SK-N-SH (cell line): Measurements from ENCODE around the gene KLK12. TPM values are rescaled to one million over a fixed set of nuclear protein-coding genes. Genes with fewer than 3 reads are reported as not detected.

ENCODE experiments used
- CTCF ChIA-PET: fragments of 300-600, 350-600 bp; formaldehyde crosslinking; extraction: SDS; loops from one replicate; lab custom pipeline; 2021; lab: Yijun Ruan, JAX
- POLR2A ChIA-PET: fragments of 350-600 bp; sonication (Branson Sonifier 250); formaldehyde crosslinking; extraction: SDS; loops from one replicate; lab custom pipeline; 2020; ENCODE audit warnings: antibody characterized with exemption, inconsistent platforms; lab: Yijun Ruan, JAX
- DNase-seq: peaks from one replicate; pipeline ENCODE4 v3.0.0; 2012
- H2AFZ ChIP-seq: fragments of 200-600 bp; sonication (generic); 2 replicates; pipeline ENCODE4 v1.8.1; 2016; ENCODE audit warnings: antibody characterized with exemption, mild to moderate bottlenecking, low read depth
- H3F3A ChIP-seq: fragments of 200-600 bp; sonication (generic); replicated peaks from 2 replicates; pipeline ENCODE3; 2016; ENCODE audit warnings: antibody characterized with exemption, mild to moderate bottlenecking; ENCODE audit not compliant: insufficient read depth
- H3K27ac ChIP-seq, 2 experiments: fragments of 200-500 bp in 1 of 2; fragments of 200-600 bp in 1 of 2; sonication (Bioruptor generic) in 1 of 2; sonication (generic), shearing (Covaris generic) in 1 of 2; 2 replicates each; pipeline versions ENCODE4 v1.5.1 to v1.6.1; 2014 to 2016; ENCODE audit warnings: low read depth in 2 of 2, inconsistent platforms in 1 of 2, low read length in 1 of 2, mild to moderate bottlenecking in 1 of 2, mixed read lengths in 1 of 2
- H3K27me3 ChIP-seq: fragments of 200-600 bp; sonication (generic), shearing (Covaris generic); 2 replicates; pipeline ENCODE4 v1.6.1; 2016; ENCODE audit warnings: mixed run types; ENCODE audit not compliant: insufficient read depth
- H3K36me3 ChIP-seq, 2 experiments: fragments of 200-500 bp in 1 of 2; fragments of 200-600 bp in 1 of 2; sonication (Bioruptor generic) in 1 of 2; sonication (generic) in 1 of 2; replicated peaks in 1 of 2; 2 replicates each; pipeline versions ENCODE3 to v1.5.1; 2014 to 2016; ENCODE audit warnings: low read length in 1 of 2, mild to moderate bottlenecking in 1 of 2; ENCODE audit not compliant: insufficient read depth in 2 of 2, control insufficient read depth in 1 of 2
- H3K4me1 ChIP-seq, 2 experiments: fragments of 200-500 bp in 1 of 2; fragments of 200-600 bp in 1 of 2; sonication (Bioruptor generic) in 1 of 2; sonication (generic), shearing (Covaris generic) in 1 of 2; 2 replicates each; pipeline versions ENCODE4 v1.5.1 to v1.6.1; 2014 to 2016; ENCODE audit warnings: low read depth in 1 of 2, low read length in 1 of 2, mixed run types in 1 of 2; ENCODE audit not compliant: insufficient read depth in 2 of 2, control insufficient read depth in 1 of 2
- H3K4me2 ChIP-seq: fragments of 200-600 bp; sonication (generic), shearing (Covaris generic); 2 replicates; pipeline ENCODE4 v1.6.1; 2017; ENCODE audit warnings: mixed run types
- H3K4me3 ChIP-seq, 2 experiments: fragments of 200-500 bp in 1 of 2; fragments of 200-600 bp in 1 of 2; sonication (Bioruptor generic) in 1 of 2; sonication (generic), shearing (Covaris generic) in 1 of 2; 2 replicates each; pipeline versions ENCODE4 v1.5.1 to v1.8.1; 2014 to 2016; ENCODE audit warnings: low read depth in 2 of 2, inconsistent platforms in 1 of 2, low read length in 1 of 2, mild to moderate bottlenecking in 1 of 2, mixed read lengths in 1 of 2, moderate library complexity in 1 of 2
- H3K79me2 ChIP-seq: fragments of 200-600 bp; sonication (generic); 2 replicates; pipeline ENCODE4 v1.8.1; 2017; ENCODE audit warnings: mild to moderate bottlenecking; ENCODE audit not compliant: insufficient read depth
- H3K9ac ChIP-seq: fragments of 200-600 bp; sonication (generic); 2 replicates; pipeline ENCODE4 v1.6.1; 2017; ENCODE audit warnings: mixed run types
- H3K9me2 ChIP-seq: fragments of 200-600 bp; sonication (generic); 2 replicates; pipeline ENCODE4 v1.6.1; 2017; ENCODE audit warnings: mixed run types
- H3K9me3 ChIP-seq: fragments of 200-600 bp; sonication (generic); 2 replicates; pipeline ENCODE4 v1.6.1; 2017; ENCODE audit warnings: mixed run types, mild to moderate bottlenecking, moderate library complexity
- H4K20me1 ChIP-seq: fragments of 200-600 bp; sonication (generic); 2 replicates; pipeline ENCODE4 v1.6.1; 2017; ENCODE audit warnings: mild to moderate bottlenecking, mixed run types; ENCODE audit not compliant: insufficient read depth
- EP300 ChIP-seq, 2 experiments: IDR thresholded peaks; 2 replicates each; pipeline versions ENCODE4 v1.4.0 to v1.6.1; 2012; ENCODE audit warnings: borderline replicate concordance in 1 of 2, low read depth in 1 of 2, low read length in 1 of 2
- FOSL2 ChIP-seq: IDR thresholded peaks from 2 replicates; pipeline ENCODE4 v1.4.0; 2012; ENCODE audit warnings: low read depth, mild to moderate bottlenecking, moderate library complexity, borderline replicate concordance
- FOXJ3 ChIP-seq: sonication (generic); formaldehyde crosslinking; IDR thresholded peaks from 2 replicates; pipeline ENCODE4 v1.5.1; 2020; ENCODE audit warnings: mild to moderate bottlenecking, missing genetic modification reagents
- POLR2AphosphoS5 ChIP-seq: IDR thresholded peaks from 2 replicates; pipeline ENCODE4 v1.6.1; 2012; ENCODE audit warnings: low read depth, low read length
- RXRA ChIP-seq: IDR thresholded peaks from 2 replicates; pipeline ENCODE4 v1.4.0; 2012; ENCODE audit warnings: low read depth, mild to moderate bottlenecking, borderline replicate concordance
- TCF12 ChIP-seq: IDR thresholded peaks from 2 replicates; pipeline ENCODE4 v1.4.0; 2012
- TEAD4 ChIP-seq: IDR thresholded peaks from 2 replicates; pipeline ENCODE4 v1.4.0; 2012; ENCODE audit warnings: mild to moderate bottlenecking, borderline replicate concordance; ENCODE audit not compliant: insufficient read depth
- ZBTB33 ChIP-seq: IDR thresholded peaks from 2 replicates; pipeline ENCODE4 v1.4.0; 2012; ENCODE audit warnings: low read depth, borderline replicate concordance
- WGBS: methylation state at CpG from one replicate; pipeline ENCODE4 v1.1.6; 2017; ENCODE audit warnings: low lambda C conversion rate; 5-methylcytosine and 5-hydroxymethylcytosine counted together
- polyA plus RNA-seq, 3 experiments: library from polyadenylated mRNA; depleted of rRNA; stranded (reverse); fragments of >200 nt; gene quantifications; 2 replicates each; pipeline ENCODE4 v1.2.3, GENCODE V29; 2012
- TF ChIP-seq, protein P1 (sequence below): fragments of 200-600 bp; sonication (generic); IDR thresholded peaks from 2 replicates; pipeline ENCODE4 v1.6.1; 2017; ENCODE audit warnings: antibody characterized with exemption, mild to moderate bottlenecking, moderate library complexity
- TF ChIP-seq, protein P2 (sequence below): IDR thresholded peaks from 2 replicates; pipeline ENCODE4; 2012

The KLK12 gene
- polyA plus RNA-seq, 1 of the 3 experiments (the other 2 are of a cell fraction): not detected

- DNase-seq: no peak
- H3K9me2 ChIP-seq: no peaks in the 10 kb centered on the region
- no peaks in the 10 kb centered on the region for H3K36me3 ChIP-seq
- no peaks in the 10 kb centered on the region for H3F3A ChIP-seq
- no peaks in the 10 kb centered on the region for H3K9me3 ChIP-seq
- no peak overlapping the region for H3K9ac ChIP-seq
- TF ChIP-seq RXRA: no peak
- no peak for TF ChIP-seq EP300 (IDR thresholded peaks at IDR 0.05; ENCODE audit: borderline replicate concordance in 1 of 2, low read depth in 1 of 2, low read length in 1 of 2)
- H3K27ac ChIP-seq: no peak overlapping the region
- no peak overlapping the region for H3K4me3 ChIP-seq
- H4K20me1 ChIP-seq: no peaks in the 10 kb centered on the region
- no peak overlapping the region for H3K4me2 ChIP-seq
- no peaks in the 10 kb centered on the region for H3K4me1 ChIP-seq
- ChIA-PET POLR2A (no interaction called here), CTCF (no interaction called here)
- H2AFZ ChIP-seq: no peak overlapping the region
- WGBS: 8% methylated on average over 7 of the region's 11 CpGs
- no peaks in the 10 kb centered on the region for H3K79me2 ChIP-seq
- H3K27me3 ChIP-seq: no peaks in the 10 kb centered on the region; the same call in 1 of the 2 replicates
Measured at GRCh38 chr19:50981587-50982146, 53.1 kb downstream of the KLK12 start.

- H3K4me2 ChIP-seq: no peak overlapping the region
Measured at GRCh38 chr19:50980208-50980607, 54.6 kb downstream of the KLK12 start.

More at GRCh38 chr19:50980208-50980607, 54.6 kb downstream of the KLK12 start:
- no peak overlapping the region for H3K9ac ChIP-seq
- no peaks in the 10 kb centered on the region for H3K9me2 ChIP-seq
- no peak overlapping the region for H2AFZ ChIP-seq
- no peak overlapping the region for H3K27ac ChIP-seq
- no peak for TF ChIP-seq TEAD4
- TF ChIP-seq, protein P1, sequence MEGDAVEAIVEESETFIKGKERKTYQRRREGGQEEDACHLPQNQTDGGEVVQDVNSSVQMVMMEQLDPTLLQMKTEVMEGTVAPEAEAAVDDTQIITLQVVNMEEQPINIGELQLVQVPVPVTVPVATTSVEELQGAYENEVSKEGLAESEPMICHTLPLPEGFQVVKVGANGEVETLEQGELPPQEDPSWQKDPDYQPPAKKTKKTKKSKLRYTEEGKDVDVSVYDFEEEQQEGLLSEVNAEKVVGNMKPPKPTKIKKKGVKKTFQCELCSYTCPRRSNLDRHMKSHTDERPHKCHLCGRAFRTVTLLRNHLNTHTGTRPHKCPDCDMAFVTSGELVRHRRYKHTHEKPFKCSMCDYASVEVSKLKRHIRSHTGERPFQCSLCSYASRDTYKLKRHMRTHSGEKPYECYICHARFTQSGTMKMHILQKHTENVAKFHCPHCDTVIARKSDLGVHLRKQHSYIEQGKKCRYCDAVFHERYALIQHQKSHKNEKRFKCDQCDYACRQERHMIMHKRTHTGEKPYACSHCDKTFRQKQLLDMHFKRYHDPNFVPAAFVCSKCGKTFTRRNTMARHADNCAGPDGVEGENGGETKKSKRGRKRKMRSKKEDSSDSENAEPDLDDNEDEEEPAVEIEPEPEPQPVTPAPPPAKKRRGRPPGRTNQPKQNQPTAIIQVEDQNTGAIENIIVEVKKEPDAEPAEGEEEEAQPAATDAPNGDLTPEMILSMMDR: no peak
- TF ChIP-seq EP300 (IDR thresholded peaks at IDR 0.05; ENCODE audit: borderline replicate concordance in 1 of 2, low read depth in 1 of 2, low read length in 1 of 2): no peak
- TF ChIP-seq FOSL2: no peak
- TF ChIP-seq FOXJ3 (CRISPR knock-in tag): no peak
- no peak for TF ChIP-seq POLR2AphosphoS5
- no peak for TF ChIP-seq TCF12
- TF ChIP-seq, protein P2, sequence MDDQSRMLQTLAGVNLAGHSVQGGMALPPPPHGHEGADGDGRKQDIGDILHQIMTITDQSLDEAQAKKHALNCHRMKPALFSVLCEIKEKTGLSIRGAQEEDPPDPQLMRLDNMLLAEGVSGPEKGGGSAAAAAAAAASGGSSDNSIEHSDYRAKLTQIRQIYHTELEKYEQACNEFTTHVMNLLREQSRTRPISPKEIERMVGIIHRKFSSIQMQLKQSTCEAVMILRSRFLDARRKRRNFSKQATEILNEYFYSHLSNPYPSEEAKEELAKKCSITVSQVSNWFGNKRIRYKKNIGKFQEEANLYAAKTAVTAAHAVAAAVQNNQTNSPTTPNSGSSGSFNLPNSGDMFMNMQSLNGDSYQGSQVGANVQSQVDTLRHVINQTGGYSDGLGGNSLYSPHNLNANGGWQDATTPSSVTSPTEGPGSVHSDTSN: no peak
- no peak for TF ChIP-seq ZBTB33
- POLR2A ChIA-PET: no interaction called here
- H3F3A ChIP-seq: no peaks in the 10 kb centered on the region
- no peak for DNase-seq
- no peaks in the 10 kb centered on the region for H4K20me1 ChIP-seq
- H3K79me2 ChIP-seq: no peaks in the 10 kb centered on the region
- 9% methylated on average over 9 of the region's 13 CpGs for WGBS
- H3K4me1 ChIP-seq: no peaks in the 10 kb centered on the region
- H3K9me3 ChIP-seq: no peaks in the 10 kb centered on the region
- no peaks in the 10 kb centered on the region for H3K36me3 ChIP-seq
- H3K27me3 ChIP-seq: no peaks in the 10 kb centered on the region; the same call in 1 of the 2 replicates
- H3K4me3 ChIP-seq: no peak overlapping the region
- CTCF ChIA-PET: no interaction called here
